ENCODE data around the gene TVP23B. TPM values are rescaled to one million over a fixed set of nuclear protein-coding genes. Genes with fewer than 3 reads are reported as not detected.
"Not testable (repeated sequence)": the region's sequence is repeated elsewhere in the genome, so short reads cannot be mapped to it uniquely, and the experiment has no call there.

TVP23B gene
- total RNA-seq = 10 to 100 TPM; 23.9 to 31.1 TPM

GRCh38 chr17:18780991-18781718 lies at the start of gene TVP23B:
TVP23B (plus strand) TSS chr17:18781183; CDS start chr17:18781294, 111 bp downstream.
- H3K9me3 Mint-ChIP-seq (ENCODE audit: low read depth); H3K36me3 Mint-ChIP-seq; H3K27me3 Mint-ChIP-seq; CTCF ChIA-PET: not testable (repeated sequence)
- peak within 1 kb of the TSS; percentile 83 for H3K4me3 Mint-ChIP-seq
- H3K27ac Mint-ChIP-seq = peak within 1 kb of the TSS; percentile 92
- DNase-seq (peak; percentile 98), ATAC-seq (peak; percentile 99)
- H3K4me1 Mint-ChIP-seq = peaks cover 25% of the 10 kb centered on the region

- not testable (repeated sequence) for H3K4me1 Mint-ChIP-seq, ATAC-seq
Measured at GRCh38 chr17:18732438-18732837, 48.5 kb upstream of the TVP23B start.

GRCh38 chr17:18733350-18733749 lies 47.6 kb upstream of the TVP23B start:
- H3K36me3 Mint-ChIP-seq; H3K27me3 Mint-ChIP-seq; DNase-seq; CTCF ChIA-PET; ATAC-seq; H3K27ac Mint-ChIP-seq; H3K9me3 Mint-ChIP-seq (ENCODE audit: low read depth); H3K4me1 Mint-ChIP-seq; H3K4me3 Mint-ChIP-seq: not testable (repeated sequence)

More at GRCh38 chr17:18732438-18732837, 48.5 kb upstream of the TVP23B start:
- H3K27me3 Mint-ChIP-seq; H3K9me3 Mint-ChIP-seq (ENCODE audit: low read depth); DNase-seq; CTCF ChIA-PET; H3K27ac Mint-ChIP-seq; H3K36me3 Mint-ChIP-seq; H3K4me3 Mint-ChIP-seq: not testable (repeated sequence)

GRCh38 chr17:18739616-18740391 lies 41.2 kb upstream of the TVP23B start:
- H3K4me1 Mint-ChIP-seq; ATAC-seq; H3K4me3 Mint-ChIP-seq; DNase-seq; H3K27me3 Mint-ChIP-seq; H3K36me3 Mint-ChIP-seq; H3K9me3 Mint-ChIP-seq (ENCODE audit: low read depth); H3K27ac Mint-ChIP-seq: not testable (repeated sequence)
- CTCF ChIA-PET = interaction anchor here (0.6 kb wide), 2 partner anchors 524 to 583 kb away, joined by 3 to 4 read pairs; no protein-coding TSS in a partner anchor

GRCh38 chr17:18741228-18741627 lies 39.8 kb upstream of the TVP23B start:
- H3K4me3 Mint-ChIP-seq; DNase-seq; H3K27me3 Mint-ChIP-seq; H3K36me3 Mint-ChIP-seq; ATAC-seq; H3K27ac Mint-ChIP-seq; H3K4me1 Mint-ChIP-seq; CTCF ChIA-PET; H3K9me3 Mint-ChIP-seq (ENCODE audit: low read depth): not testable (repeated sequence)

- H3K4me1 Mint-ChIP-seq; H3K27ac Mint-ChIP-seq; ATAC-seq; H3K9me3 Mint-ChIP-seq (ENCODE audit: low read depth); H3K36me3 Mint-ChIP-seq; H3K4me3 Mint-ChIP-seq; DNase-seq; CTCF ChIA-PET; H3K27me3 Mint-ChIP-seq: not testable (repeated sequence)
Measured at GRCh38 chr17:18743699-18744421, 37.1 kb upstream of the TVP23B start, which contains the start of gene FBXW10. FBXW10 (plus strand) TSS chr17:18744054; CDS start chr17:18744245, 191 bp downstream.

GRCh38 chr17:18744726-18745125 lies 36.3 kb upstream of the TVP23B start:
- CTCF ChIA-PET; H3K27ac Mint-ChIP-seq; H3K4me3 Mint-ChIP-seq; ATAC-seq; DNase-seq; H3K9me3 Mint-ChIP-seq (ENCODE audit: low read depth); H3K36me3 Mint-ChIP-seq; H3K4me1 Mint-ChIP-seq; H3K27me3 Mint-ChIP-seq: not testable (repeated sequence)

GRCh38 chr17:18746551-18746950 lies 34.4 kb upstream of the TVP23B start:
- ATAC-seq, H3K4me3 Mint-ChIP-seq: not testable (repeated sequence)

GRCh38 chr17:18747501-18747900 lies 33.5 kb upstream of the TVP23B start:
- H3K27ac Mint-ChIP-seq; DNase-seq; CTCF ChIA-PET; ATAC-seq; H3K9me3 Mint-ChIP-seq (ENCODE audit: low read depth); H3K4me1 Mint-ChIP-seq; H3K36me3 Mint-ChIP-seq; H3K4me3 Mint-ChIP-seq; H3K27me3 Mint-ChIP-seq: not testable (repeated sequence)

More at GRCh38 chr17:18746551-18746950, 34.4 kb upstream of the TVP23B start:
- H3K27ac Mint-ChIP-seq; H3K9me3 Mint-ChIP-seq (ENCODE audit: low read depth); H3K36me3 Mint-ChIP-seq; H3K4me1 Mint-ChIP-seq; DNase-seq; CTCF ChIA-PET; H3K27me3 Mint-ChIP-seq: not testable (repeated sequence)

- CTCF ChIA-PET; H3K27ac Mint-ChIP-seq; H3K9me3 Mint-ChIP-seq (ENCODE audit: low read depth); H3K4me1 Mint-ChIP-seq; H3K4me3 Mint-ChIP-seq; H3K36me3 Mint-ChIP-seq; DNase-seq; ATAC-seq; H3K27me3 Mint-ChIP-seq: not testable (repeated sequence)
Measured at GRCh38 chr17:18750242-18750641, 30.7 kb upstream of the TVP23B start.

- not testable (repeated sequence) for H3K27ac Mint-ChIP-seq
Measured at GRCh38 chr17:18753829-18754409, 27.1 kb upstream of the TVP23B start.

GRCh38 chr17:18755969-18756368 lies 25.0 kb upstream of the TVP23B start:
- DNase-seq; H3K27ac Mint-ChIP-seq; CTCF ChIA-PET; H3K9me3 Mint-ChIP-seq (ENCODE audit: low read depth); H3K36me3 Mint-ChIP-seq; H3K4me3 Mint-ChIP-seq; H3K27me3 Mint-ChIP-seq; H3K4me1 Mint-ChIP-seq; ATAC-seq: not testable (repeated sequence)

More at GRCh38 chr17:18753829-18754409, 27.1 kb upstream of the TVP23B start:
- CTCF ChIA-PET; DNase-seq; H3K9me3 Mint-ChIP-seq (ENCODE audit: low read depth); H3K4me3 Mint-ChIP-seq; H3K4me1 Mint-ChIP-seq; H3K36me3 Mint-ChIP-seq; H3K27me3 Mint-ChIP-seq; ATAC-seq: not testable (repeated sequence)

GRCh38 chr17:18757368-18758044 lies 23.5 kb upstream of the TVP23B start:
- not testable (repeated sequence) for H3K4me3 Mint-ChIP-seq, ATAC-seq

More at GRCh38 chr17:18757368-18758044, 23.5 kb upstream of the TVP23B start:
- H3K27me3 Mint-ChIP-seq; H3K27ac Mint-ChIP-seq; H3K36me3 Mint-ChIP-seq; CTCF ChIA-PET; H3K9me3 Mint-ChIP-seq (ENCODE audit: low read depth); DNase-seq; H3K4me1 Mint-ChIP-seq: not testable (repeated sequence)

Data from activated CD8-positive, alpha-beta memory T cell treated with anti-CD3 and anti-CD28 coated beads, Interleukin-2, amount 10 ng/mL, durations not matched to agents 7 days and 5 days (primary cell).